GM10266 (cell line): ENCODE data around the gene SLC2A3.
"Not testable (repeated sequence)": the region's sequence is repeated elsewhere in the genome, so short reads cannot be mapped to it uniquely, and the experiment has no call there.

Experiments
- DNase-seq: peaks from one replicate; pipeline ENCODE4 v3.0.0; 2012; ENCODE audit errors: extremely low spot score
- TF ChIP-seq, protein P1 (sequence below): IDR thresholded peaks from 2 replicates; pipeline ENCODE4 v1.5.1; 2012; ENCODE audit warnings: mild to moderate bottlenecking, low read depth; ENCODE audit not compliant: control insufficient read depth, insufficient read depth; ENCODE audit errors: missing control alignments

The SLC2A3 gene

DNA sequence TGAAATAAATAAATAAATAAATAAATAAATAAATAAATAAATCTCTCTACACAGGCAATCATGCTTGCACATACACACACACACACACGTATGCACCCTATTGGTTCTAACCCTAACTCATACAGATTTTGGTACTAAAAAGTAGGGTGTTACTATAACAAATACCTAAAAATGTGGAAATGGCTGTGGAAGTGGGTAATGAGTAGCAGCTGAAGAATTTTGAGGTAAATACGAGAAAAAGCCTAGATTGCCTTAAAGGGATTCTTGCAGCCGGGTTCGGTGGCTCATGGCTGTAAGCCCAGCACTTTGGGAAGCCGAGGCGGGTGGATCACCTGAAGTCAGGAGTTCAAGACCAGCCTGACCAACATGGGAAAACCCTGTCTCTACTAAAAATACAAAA, 15.7 kb upstream of the SLC2A3 start:
- TF ChIP-seq, protein P1, sequence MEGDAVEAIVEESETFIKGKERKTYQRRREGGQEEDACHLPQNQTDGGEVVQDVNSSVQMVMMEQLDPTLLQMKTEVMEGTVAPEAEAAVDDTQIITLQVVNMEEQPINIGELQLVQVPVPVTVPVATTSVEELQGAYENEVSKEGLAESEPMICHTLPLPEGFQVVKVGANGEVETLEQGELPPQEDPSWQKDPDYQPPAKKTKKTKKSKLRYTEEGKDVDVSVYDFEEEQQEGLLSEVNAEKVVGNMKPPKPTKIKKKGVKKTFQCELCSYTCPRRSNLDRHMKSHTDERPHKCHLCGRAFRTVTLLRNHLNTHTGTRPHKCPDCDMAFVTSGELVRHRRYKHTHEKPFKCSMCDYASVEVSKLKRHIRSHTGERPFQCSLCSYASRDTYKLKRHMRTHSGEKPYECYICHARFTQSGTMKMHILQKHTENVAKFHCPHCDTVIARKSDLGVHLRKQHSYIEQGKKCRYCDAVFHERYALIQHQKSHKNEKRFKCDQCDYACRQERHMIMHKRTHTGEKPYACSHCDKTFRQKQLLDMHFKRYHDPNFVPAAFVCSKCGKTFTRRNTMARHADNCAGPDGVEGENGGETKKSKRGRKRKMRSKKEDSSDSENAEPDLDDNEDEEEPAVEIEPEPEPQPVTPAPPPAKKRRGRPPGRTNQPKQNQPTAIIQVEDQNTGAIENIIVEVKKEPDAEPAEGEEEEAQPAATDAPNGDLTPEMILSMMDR = no peak
- no peak for DNase-seq

DNA sequence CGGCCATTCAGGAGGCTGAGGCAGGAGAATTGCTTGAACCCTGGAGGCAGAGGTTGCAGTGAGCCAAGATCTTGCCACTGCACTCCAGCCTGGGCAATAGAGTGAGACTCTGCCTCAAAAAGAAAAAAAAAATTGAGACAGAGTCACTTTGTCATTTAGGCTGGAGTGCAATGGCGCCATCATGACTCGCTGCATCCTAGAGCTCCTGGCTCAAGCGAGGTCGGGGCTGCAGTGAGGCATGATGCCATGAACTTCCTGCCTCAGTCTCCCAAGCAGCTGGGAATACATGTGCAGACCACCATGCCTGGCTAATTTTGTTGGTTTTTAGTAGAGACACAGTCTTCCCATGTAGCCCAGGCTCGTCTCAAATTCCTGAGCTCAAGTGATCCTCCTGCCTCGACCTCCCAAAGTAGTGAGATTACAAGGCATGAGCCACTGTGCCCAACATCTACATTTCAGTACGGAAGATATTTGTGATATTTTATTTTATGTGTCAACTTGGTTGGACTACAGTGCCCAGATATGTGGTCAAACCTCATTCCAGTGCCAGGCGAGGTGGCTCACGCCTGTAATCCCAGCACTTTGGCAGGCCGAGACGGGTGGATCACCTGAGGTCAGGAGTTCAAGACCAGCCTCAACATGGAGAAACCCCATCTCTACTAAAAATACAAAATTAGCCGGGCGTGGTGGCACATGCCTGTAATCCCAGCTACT, 14.4 kb upstream of the SLC2A3 start:
- DNase-seq = not testable (repeated sequence)

DNA sequence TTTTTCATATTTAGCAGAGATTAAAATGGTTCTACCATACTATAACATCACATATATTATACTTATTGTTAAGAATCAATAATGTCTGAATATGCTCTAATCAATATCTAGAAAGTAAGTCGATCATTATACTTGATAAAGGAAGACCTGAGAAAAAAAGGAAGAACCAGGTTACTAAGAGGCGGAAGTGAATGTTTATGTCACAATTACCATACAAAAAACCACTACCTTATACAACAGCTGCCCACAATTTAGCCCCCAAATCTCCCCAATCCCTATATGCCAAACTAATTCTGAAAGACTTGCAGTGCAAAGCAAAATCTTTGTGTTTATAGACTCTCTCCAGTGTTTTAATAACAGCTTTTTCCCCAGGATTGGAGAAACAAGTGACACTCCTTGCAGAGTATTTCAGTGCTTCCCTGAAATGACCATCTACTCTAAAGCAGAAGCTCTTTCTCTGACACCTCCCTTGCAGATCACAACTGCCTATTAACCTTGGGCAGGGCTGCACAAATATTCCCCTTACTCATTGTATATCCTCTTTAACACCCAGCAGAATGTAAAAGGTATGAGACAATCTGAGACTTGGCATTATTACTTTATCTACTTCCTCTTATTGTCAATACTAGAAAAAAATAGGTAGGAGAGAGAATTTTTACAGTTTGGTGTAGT, 12.7 kb upstream of the SLC2A3 start:
- DNase-seq = no peak
- TF ChIP-seq, protein P1 = no peak

DNA sequence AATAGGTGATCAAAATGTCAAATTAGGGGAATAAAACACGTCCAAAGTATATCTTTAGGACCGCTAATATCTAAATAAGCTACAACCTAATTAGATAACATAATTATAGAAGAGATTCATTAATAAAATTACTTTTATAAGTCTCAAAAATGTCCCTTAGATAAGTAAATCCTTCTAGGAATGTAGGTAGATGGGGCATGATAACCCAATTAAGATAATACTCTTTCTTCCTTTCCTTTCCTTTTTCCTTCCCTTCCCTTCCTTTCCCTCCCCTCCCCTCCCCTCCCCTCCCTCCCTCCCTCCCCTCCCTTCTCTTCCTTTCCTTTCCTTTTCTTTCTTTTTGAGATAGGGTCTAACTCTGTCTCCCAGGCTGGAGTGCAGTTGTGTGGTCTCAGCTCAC, 11.0 kb upstream of the SLC2A3 start:
- TF ChIP-seq, protein P1 = no peak
- no peak for DNase-seq

DNA sequence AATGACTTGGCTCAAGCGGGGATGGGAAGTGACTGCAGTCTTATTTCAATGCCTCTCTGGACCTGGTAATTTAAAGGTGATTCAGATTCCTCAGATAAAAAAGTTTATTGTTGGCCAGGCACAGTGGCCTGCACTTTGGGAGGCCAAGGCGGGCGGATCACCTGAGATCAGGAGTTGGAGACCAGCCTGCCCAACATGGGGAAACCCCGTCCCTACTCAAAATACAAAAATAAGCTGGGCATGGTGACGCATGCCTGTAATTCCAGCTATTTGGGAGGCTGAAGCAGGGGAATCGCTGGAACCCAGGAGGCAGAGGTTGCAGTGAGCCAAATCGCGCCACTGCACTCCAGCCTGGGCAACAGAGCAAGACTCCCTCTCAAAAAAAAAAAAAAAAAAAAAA, 8.8 kb upstream of the SLC2A3 start:
- not testable (repeated sequence) for DNase-seq

DNA sequence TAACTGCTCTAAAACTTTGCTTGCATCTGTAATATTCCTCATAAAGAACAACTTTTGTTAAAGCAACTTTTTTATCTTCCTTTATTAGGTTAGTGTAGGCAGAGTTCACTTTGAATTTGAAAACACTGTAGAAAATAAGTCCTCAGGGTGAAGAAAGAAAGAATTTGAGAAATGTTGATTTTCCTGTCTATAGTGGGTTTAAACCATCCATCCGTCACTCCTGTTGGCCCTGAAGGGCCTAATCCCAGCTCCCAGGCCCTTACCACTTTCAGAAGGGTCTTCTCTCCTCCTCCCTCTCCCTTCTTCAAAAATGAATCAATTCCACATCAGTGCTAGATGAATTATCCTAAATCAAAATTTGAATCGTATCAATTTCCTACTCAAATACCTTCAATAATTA, 4.9 kb upstream of the SLC2A3 start:
- TF ChIP-seq, protein P1 = no peak

DNA sequence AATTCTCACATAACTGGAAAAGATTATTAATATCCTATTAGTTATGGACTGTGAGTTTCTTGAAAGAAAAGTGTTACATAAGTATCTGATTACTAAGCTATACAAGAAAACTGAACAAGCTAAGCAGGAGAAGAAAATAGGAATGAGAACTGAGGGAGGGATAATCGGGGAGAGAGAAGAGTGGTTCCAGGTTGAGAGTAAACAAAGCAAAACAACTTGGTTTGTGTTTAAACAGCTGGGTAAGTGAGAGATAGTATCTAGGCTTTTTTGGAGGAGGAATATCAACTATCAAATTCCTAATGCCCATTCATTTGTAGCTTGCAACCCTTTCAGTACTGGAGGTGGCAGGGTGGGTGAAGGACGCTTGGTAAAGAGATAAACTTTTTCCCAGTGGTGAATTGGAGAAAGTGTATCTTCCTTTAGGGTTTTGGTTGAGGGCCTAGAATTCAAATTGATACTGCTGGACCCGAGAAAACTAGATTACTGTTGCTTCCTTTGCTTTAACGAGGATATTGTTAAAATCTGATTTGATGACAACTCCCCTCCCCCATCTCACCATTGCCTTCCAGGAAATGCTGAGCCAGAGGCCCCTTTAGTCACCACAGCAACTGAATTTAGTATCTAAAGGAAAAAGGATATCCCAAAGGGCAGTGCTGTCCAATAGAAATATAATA, 2.0 kb upstream of the SLC2A3 start:
- no peak for DNase-seq
- TF ChIP-seq, protein P1 = no peak

More for the DNA sequence above, 4.9 kb upstream of the SLC2A3 start:
- no peak for DNase-seq

DNA sequence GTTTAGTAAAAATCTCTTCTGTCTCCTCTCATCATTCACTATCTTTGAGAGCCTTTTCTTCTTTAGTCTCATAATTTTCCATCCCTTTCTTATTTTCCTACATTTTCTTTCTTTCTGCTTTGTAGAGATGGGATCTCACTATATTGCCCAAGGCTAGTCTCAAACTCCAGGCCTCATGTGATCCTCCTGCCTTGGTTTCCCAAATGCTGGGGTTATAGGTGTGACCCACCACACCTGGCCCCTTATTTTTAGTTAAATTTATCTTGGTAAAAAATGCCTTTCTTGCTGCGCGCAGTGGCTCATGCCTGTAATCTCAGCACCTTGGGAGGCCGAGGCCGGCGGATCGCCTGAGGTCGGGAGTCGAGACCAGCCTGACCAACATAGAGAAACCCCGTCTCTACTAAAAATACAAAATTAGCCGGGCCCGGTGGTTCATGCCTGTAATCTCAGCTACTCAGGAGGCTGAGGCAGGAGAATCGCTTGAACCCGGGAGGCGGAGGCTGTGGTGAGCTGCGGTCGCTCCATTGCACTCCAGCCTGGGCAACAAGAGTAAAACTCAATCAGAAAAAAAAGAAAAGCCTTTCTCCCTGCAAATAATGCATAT, 996 bp downstream of the SLC2A3 start:
- DNase-seq = no peak

More for the DNA sequence above, 996 bp downstream of the SLC2A3 start:
- TF ChIP-seq, protein P1 = no peak
